CD4-positive, alpha-beta memory T cell (primary cell): Measurements from ENCODE around the gene DNAJB12. TPM values are rescaled to one million over a fixed set of nuclear protein-coding genes. Genes with fewer than 3 reads are reported as not detected.
A peak's percentile ranks its signal among the peaks of the same experiment; 100 is the strongest.

Experiments used
- CTCF ChIA-PET: fragments of 350-600 bp; sonication (Branson Sonifier 250); formaldehyde crosslinking; loops from one replicate; lab custom pipeline; 2021; ENCODE audit warnings: inconsistent platforms; ENCODE audit not compliant: partially characterized antibody; lab: Charles Lee
- POLR2A ChIA-PET: fragments of 350-600 bp; sonication (Branson Sonifier 250); formaldehyde crosslinking; loops from one replicate; lab custom pipeline; 2021; ENCODE audit not compliant: partially characterized antibody; lab: Charles Lee
- DNase-seq, 5 donors: peaks; one replicate each; pipeline versions ENCODE4 v3.0.0 to v3.0.0-alpha.2; 2020 to 2022; ENCODE audit warnings: mixed read lengths in 1 of 5
- H3K27ac ChIP-seq: one replicate; pipeline ENCODE4 v1.7.0; 2013; ENCODE audit warnings: low read depth, low read length
- H3K27me3 ChIP-seq: 2 replicates; pipeline ENCODE4 v1.7.0; 2013; ENCODE audit warnings: mild to moderate bottlenecking, low read length, moderate library complexity; ENCODE audit not compliant: insufficient read depth
- H3K36me3 ChIP-seq: 2 replicates; pipeline ENCODE4 v1.7.0; 2013; ENCODE audit warnings: mild to moderate bottlenecking, low read length, moderate library complexity; ENCODE audit not compliant: insufficient read depth
- H3K4me1 ChIP-seq: 2 replicates; pipeline ENCODE4 v1.7.0; 2013; ENCODE audit warnings: mild to moderate bottlenecking, low read length, moderate library complexity; ENCODE audit not compliant: insufficient read depth
- H3K4me3 ChIP-seq, 2 donors: one replicate each; pipeline ENCODE4 v1.7.0; 2013; ENCODE audit warnings: low read length in 2 of 2, mild to moderate bottlenecking in 1 of 2
- H3K9me3 ChIP-seq, 2 donors: one replicate each; pipeline ENCODE4 v1.7.0; 2013; ENCODE audit warnings: low read length in 2 of 2, control low read depth in 1 of 2; ENCODE audit not compliant: control insufficient read depth in 1 of 2
- H3K27ac Mint-ChIP-seq, 7 donors: one replicate each; pipeline ENCODE4 v1.8.0; 2020 to 2021; ENCODE audit warnings: mixed read lengths in 7 of 7, mild to moderate bottlenecking in 6 of 7, inconsistent platforms in 3 of 7, moderate library complexity in 3 of 7
- H3K27me3 Mint-ChIP-seq, 2 donors: one replicate each; pipeline ENCODE4 v1.8.0; 2020 to 2021; ENCODE audit warnings: mixed read lengths in 2 of 2
- H3K36me3 Mint-ChIP-seq, 2 donors: one replicate each; pipeline ENCODE4 v1.8.0; 2020 to 2021; ENCODE audit warnings: mixed read lengths in 2 of 2, inconsistent platforms in 1 of 2, mild to moderate bottlenecking in 1 of 2
- H3K4me1 Mint-ChIP-seq, 4 donors: one replicate each; pipeline ENCODE4 v1.8.0; 2020 to 2021; ENCODE audit warnings: mixed read lengths in 4 of 4, mild to moderate bottlenecking in 1 of 4
- H3K4me3 Mint-ChIP-seq, 8 donors: one replicate each; pipeline ENCODE4 v1.8.0; 2020 to 2021; ENCODE audit warnings: mixed read lengths in 8 of 8, mild to moderate bottlenecking in 7 of 8, moderate library complexity in 6 of 8, inconsistent platforms in 3 of 8
- H3K9me3 Mint-ChIP-seq, 8 donors: one replicate each; pipeline ENCODE4 v1.8.0; 2020 to 2021; ENCODE audit warnings: mixed read lengths in 8 of 8, mild to moderate bottlenecking in 5 of 8, inconsistent platforms in 3 of 8, moderate library complexity in 1 of 8
- intact Hi-C: fragments of 100-400 bp; cut with micrococcal nuclease; formaldehyde crosslinking; loops from one replicate; pipeline ENCODE4 v1.15.1; 2023
- polyA plus RNA-seq, 2 donors: library from polyadenylated mRNA; unstranded; fragments of 300-500 nt; fragmentation: Illumina TruSeq; gene quantifications; one replicate each; pipeline ENCODE4 v1.2.3, GENCODE V29; 2021
- total RNA-seq, 2 experiments: library from RNA; stranded (reverse); gene quantifications; one replicate each; pipeline ENCODE4 v1.2.3, GENCODE V29; 2021

Gene DNAJB12
- total and polyA plus RNA-seq, 4 experiments from 2014 or later = 13.4 to 26.7 (median 26.2) TPM

- no peak for DNase-seq
- no peaks in the 10 kb centered on the region for H3K27me3 Mint-ChIP-seq
- Histone ChIP-seq H3K4me1 (peaks cover 34% of the 10 kb centered on the region), H3K27me3 (no peaks in the 10 kb centered on the region), H3K4me3 (peak overlapping the region; percentile 92 to 99), H3K36me3 (peaks cover 4% of the 10 kb centered on the region), H3K27ac (peak overlapping the region; percentile 80), H3K9me3 (no peaks in the 10 kb centered on the region)
- H3K4me1 Mint-ChIP-seq = peaks cover 27 to 50% (median 40%) of the 10 kb centered on the region in 4 donors
- H3K4me3 Mint-ChIP-seq = peak overlapping the region; percentile 94 to 99 (median 97)
- intact Hi-C loops = loop anchor here (1.0 to 10.0 kb wide), 3 partner anchors 139 to 900 kb away; partner anchors contain the start of genes ANAPC16, ASCC1, ECD and FAM149B1
- POLR2A ChIA-PET = interaction anchor here (0.8 to 1.8 kb wide), 15 partner anchors 9 to 1140 kb away, joined by 3 to 10 read pairs (median 4); partner anchors contain the start of genes ANAPC16, ASCC1, MICU1 and NUDT13
- CTCF ChIA-PET = interaction anchor here (0.7 to 4.2 kb wide), 5 partner anchors 9 to 741 kb away, joined by 3 to 14 read pairs (median 3); partner anchors contain the start of gene P4HA1
- no peaks in the 10 kb centered on the region for H3K9me3 Mint-ChIP-seq
- peaks cover 19 to 30% of the 10 kb centered on the region in 2 donors for H3K36me3 Mint-ChIP-seq
- peak overlapping the region; percentile 90 to 99 (median 97) for H3K27ac Mint-ChIP-seq
These were observed 466 bp upstream of the DNAJB12 start for GRCh38 chr10:72355214-72355555.

- H3K27ac ChIP-seq = peak overlapping the region; percentile 80
- CTCF ChIA-PET = interaction anchor here (1.4 to 4.2 kb wide), 4 partner anchors 10 to 16 kb away, joined by 4 to 14 read pairs (median 8); no protein-coding TSS in a partner anchor
- peaks cover 34 to 60% (median 46%) of the 10 kb centered on the region in 4 donors for H3K4me1 Mint-ChIP-seq
- no peaks in the 10 kb centered on the region for H3K9me3 ChIP-seq
- H3K27me3 ChIP-seq = no peaks in the 10 kb centered on the region
- peaks cover 34% of the 10 kb centered on the region for H3K4me1 ChIP-seq
- intact Hi-C loops = loop anchor here (1.0 to 10.0 kb wide), 3 partner anchors 16 to 901 kb away; partner anchors contain the start of genes ECD, FAM149B1 and MRPS16
- peak overlapping the region; percentile 94 to 99 (median 97) for H3K4me3 Mint-ChIP-seq
- H3K9me3 Mint-ChIP-seq = peaks cover 0 to 2% (median 0%) of the 10 kb centered on the region in 8 donors
- H3K4me3 ChIP-seq = peak overlapping the region; percentile 92 to 99
- H3K36me3 Mint-ChIP-seq = peaks cover 19 to 40% of the 10 kb centered on the region in 2 donors
- H3K36me3 ChIP-seq = peaks cover 9% of the 10 kb centered on the region
- peak overlapping the region; percentile 90 to 99 (median 98) for H3K27ac Mint-ChIP-seq
- POLR2A ChIA-PET = interaction anchor here (1.0 to 1.8 kb wide), 7 partner anchors 94 to 1141 kb away, joined by 3 to 9 read pairs (median 4); partner anchors contain the start of genes ANAPC16, ASCC1, MICU1 and PPP3CB
- peak in 1 of 5 donors; percentile 13 for DNase-seq
- no peaks in the 10 kb centered on the region for H3K27me3 Mint-ChIP-seq
These were observed 759 bp downstream of the DNAJB12 start for GRCh38 chr10:72353965-72354355.

DNA sequence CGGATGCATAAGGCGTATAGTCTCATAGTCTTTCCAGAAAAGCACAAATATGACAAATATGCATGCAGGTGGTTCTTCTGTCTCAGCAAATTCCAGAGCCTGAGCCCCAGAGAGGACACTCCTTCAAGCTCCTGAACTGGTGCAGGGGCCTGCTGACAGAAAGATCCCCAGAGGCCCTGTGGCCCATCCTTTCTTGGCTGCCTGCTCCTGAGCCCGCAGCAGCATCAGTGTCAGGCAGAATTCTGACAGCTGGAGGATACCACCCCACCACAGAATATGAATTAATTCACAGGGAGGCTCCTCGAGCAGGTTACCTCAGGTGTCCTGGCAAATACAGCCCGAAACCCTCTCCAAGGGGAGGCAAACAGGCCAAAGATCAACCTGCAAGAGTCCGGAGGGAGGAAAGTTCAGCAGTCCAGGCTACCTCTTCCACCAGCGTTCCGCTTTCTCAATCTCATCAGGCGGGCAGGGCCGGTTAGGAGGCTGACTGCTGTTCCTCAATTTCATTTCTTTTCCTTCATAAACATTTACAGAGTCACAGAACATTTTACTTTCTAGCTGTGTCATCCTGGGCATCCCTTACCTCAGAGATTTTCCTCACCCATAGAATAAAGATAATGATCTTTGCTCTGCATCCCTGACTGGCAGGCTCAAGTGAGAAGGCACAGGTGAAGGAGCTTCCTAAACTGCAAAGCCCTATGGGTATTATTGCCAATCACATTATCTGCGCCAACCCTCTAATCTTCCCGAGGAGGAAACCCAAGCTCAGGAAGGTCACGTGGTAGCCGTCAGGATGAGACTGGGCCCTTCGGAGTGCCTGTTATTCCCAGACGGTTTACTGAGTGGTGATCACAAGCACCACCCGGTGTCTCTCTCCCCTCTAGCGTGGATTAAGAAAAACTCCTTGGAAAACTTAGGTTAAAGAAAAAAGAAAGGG, 1.4 kb downstream of the DNAJB12 start:
- Histone ChIP-seq H3K9me3 (no peaks in the 10 kb centered on the region), H3K27ac (peak overlapping the region; percentile 80), H3K4me1 (peaks cover 34% of the 10 kb centered on the region), H3K4me3 (peak overlapping the region; percentile 92 to 99), H3K36me3 (peaks cover 15% of the 10 kb centered on the region), H3K27me3 (no peaks in the 10 kb centered on the region)
- Mint-ChIP-seq H3K9me3 (peaks cover 0 to 2% (median 0%) of the 10 kb centered on the region in 8 donors), H3K4me3 (peak overlapping the region; percentile 94 to 99 (median 97)), H3K27ac (peak overlapping the region; percentile 78 to 99 (median 98)), H3K4me1 (peaks cover 34 to 67% (median 48%) of the 10 kb centered on the region in 4 donors), H3K27me3 (no peaks in the 10 kb centered on the region), H3K36me3 (peaks cover 19 to 46% of the 10 kb centered on the region in 2 donors)
- CTCF ChIA-PET = interaction anchor here (0.8 to 4.2 kb wide), 5 partner anchors 11 to 743 kb away, joined by 3 to 14 read pairs (median 7); partner anchors contain the start of gene P4HA1
- POLR2A ChIA-PET = interaction anchor here (1.0 to 1.7 kb wide), 7 partner anchors 18 to 481 kb away, joined by 3 to 5 read pairs (median 3); partner anchors contain the start of genes ANAPC16, ASCC1 and MICU1
- intact Hi-C loops = loop anchor here (10.0 kb wide), 1 partner anchor 902 kb away; the partner anchor contains the start of gene MRPS16
- DNase-seq = no peak

DNA sequence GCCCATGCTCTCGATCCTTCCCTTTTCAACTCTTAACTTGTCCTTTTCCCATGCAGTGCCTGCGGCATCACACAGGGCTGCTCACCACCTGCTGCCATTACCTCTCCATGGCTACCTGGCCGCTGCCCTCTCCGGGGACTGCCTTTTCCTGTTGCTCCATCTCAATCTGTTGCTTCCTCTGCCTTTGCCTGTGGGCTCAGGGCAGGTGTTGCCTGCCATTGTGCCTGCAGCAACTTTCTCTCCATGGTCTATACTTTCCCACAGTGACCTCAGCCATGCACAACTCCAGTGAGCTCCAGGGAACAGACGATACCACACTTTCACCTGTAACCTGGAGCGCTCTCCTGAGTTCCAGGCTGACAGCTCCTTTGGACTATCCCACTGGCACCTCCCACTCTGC, 3.2 kb downstream of the DNAJB12 start:
- H3K4me3 ChIP-seq = no peak overlapping the region
- H3K27ac ChIP-seq = no peak overlapping the region
- Mint-ChIP-seq H3K4me3 (peak overlapping the region in 3 of 8 donors; percentile 15 to 70 (median 29)), H3K27me3 (no peaks in the 10 kb centered on the region), H3K36me3 (peaks cover 19 to 46% of the 10 kb centered on the region in 2 donors), H3K27ac (peak overlapping the region in 5 of 7 donors; percentile 4 to 50 (median 40)), H3K4me1 (peaks cover 32 to 67% (median 48%) of the 10 kb centered on the region in 4 donors), H3K9me3 (peaks cover 0 to 2% (median 0%) of the 10 kb centered on the region in 8 donors)
- H3K4me1 ChIP-seq = peaks cover 34% of the 10 kb centered on the region
- no peaks in the 10 kb centered on the region for H3K27me3 ChIP-seq
- ChIA-PET POLR2A (interaction anchor here (1.6 kb wide), 1 partner anchor 103 kb away, joined by 3 read pairs; no protein-coding TSS in a partner anchor), CTCF (interaction anchor here (1.7 to 4.2 kb wide), 6 partner anchors 9 to 482 kb away, joined by 4 to 14 read pairs (median 7); no protein-coding TSS in a partner anchor)
- no peaks in the 10 kb centered on the region for H3K9me3 ChIP-seq
- intact Hi-C loops = loop anchor here (10.0 kb wide), 1 partner anchor 903 kb away; the partner anchor contains the start of gene MRPS16
- H3K36me3 ChIP-seq = peaks cover 18% of the 10 kb centered on the region
- no peak for DNase-seq

GRCh38 chr10:72349438-72349837, 5.3 kb downstream of the DNAJB12 start:
- peak overlapping the region in 2 of 7 donors; percentile 42 to 71 for H3K27ac Mint-ChIP-seq
- POLR2A ChIA-PET = no interaction called here
- intact Hi-C loops = no loop called here
- Histone ChIP-seq H3K9me3 (no peaks in the 10 kb centered on the region), H3K36me3 (peaks cover 18% of the 10 kb centered on the region), H3K4me1 (peaks cover 36% of the 10 kb centered on the region), H3K27ac (no peak overlapping the region), H3K27me3 (no peaks in the 10 kb centered on the region), H3K4me3 (no peak overlapping the region)
- DNase-seq = no peak
- peak overlapping the region in 3 of 8 donors; percentile 33 to 69 (median 46) for H3K4me3 Mint-ChIP-seq
- CTCF ChIA-PET = interaction anchor here (1.1 to 1.9 kb wide), 7 partner anchors 10 to 484 kb away, joined by 4 to 10 read pairs (median 7); no protein-coding TSS in a partner anchor
- peaks cover 26 to 68% (median 40%) of the 10 kb centered on the region in 4 donors for H3K4me1 Mint-ChIP-seq
- no peaks in the 10 kb centered on the region for H3K27me3 Mint-ChIP-seq
- peaks cover 19 to 45% of the 10 kb centered on the region in 2 donors for H3K36me3 Mint-ChIP-seq
- H3K9me3 Mint-ChIP-seq = peaks cover 0 to 2% (median 0%) of the 10 kb centered on the region in 8 donors

DNA sequence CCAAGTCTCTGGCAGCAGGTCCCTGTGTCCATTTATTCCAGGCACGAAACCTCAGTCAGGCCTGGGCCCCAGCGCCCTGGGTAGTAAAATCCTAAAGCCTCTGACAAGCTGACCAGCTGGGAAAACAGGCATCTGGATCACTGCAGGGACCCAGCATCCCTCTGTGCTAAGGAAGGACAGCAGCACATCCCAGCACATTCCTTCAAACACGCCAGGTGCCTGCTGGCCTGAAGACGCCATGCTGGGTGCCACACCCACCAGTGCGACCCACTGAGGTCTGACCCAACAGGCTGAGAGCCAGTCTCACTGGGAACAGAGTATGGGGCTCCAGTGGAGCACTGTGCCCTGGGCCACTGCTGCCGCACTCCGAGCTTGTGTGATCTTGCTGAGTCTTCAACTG, 6.4 kb downstream of the DNAJB12 start:
- peaks cover 19 to 45% of the 10 kb centered on the region in 2 donors for H3K36me3 Mint-ChIP-seq
- CTCF ChIA-PET = interaction anchor here (1.2 to 1.6 kb wide), 3 partner anchors 12 to 222 kb away, joined by 4 to 7 read pairs (median 4); no protein-coding TSS in a partner anchor

More for the DNA sequence above, 6.4 kb downstream of the DNAJB12 start:
- Histone ChIP-seq H3K9me3 (no peaks in the 10 kb centered on the region), H3K36me3 (peaks cover 18% of the 10 kb centered on the region), H3K27ac (no peak overlapping the region), H3K4me3 (no peak overlapping the region), H3K27me3 (no peaks in the 10 kb centered on the region), H3K4me1 (peaks cover 28% of the 10 kb centered on the region)
- no peak overlapping the region for H3K4me3 Mint-ChIP-seq
- peaks cover 0 to 2% (median 0%) of the 10 kb centered on the region in 8 donors for H3K9me3 Mint-ChIP-seq
- H3K27me3 Mint-ChIP-seq = no peaks in the 10 kb centered on the region
- H3K4me1 Mint-ChIP-seq = peaks cover 23 to 63% (median 34%) of the 10 kb centered on the region in 4 donors
- intact Hi-C loops = no loop called here
- H3K27ac Mint-ChIP-seq = no peak overlapping the region
- POLR2A ChIA-PET = interaction anchor here (0.7 kb wide), 1 partner anchor 319 kb away, joined by 3 read pairs; no protein-coding TSS in a partner anchor
- no peak for DNase-seq
